Subcutaneous adipose tissue (tissue), 4 donors: ENCODE results near the gene NACA2. TPM values are rescaled to one million over a fixed set of nuclear protein-coding genes. Genes with fewer than 3 reads are reported as not detected.
A peak's percentile ranks its signal among the peaks of the same experiment; 100 is the strongest.

ENCODE experiments used
- CTCF ChIP-seq: fragments of 450-650 bp; IDR thresholded peaks from one replicate; pipeline ENCODE4 v1.5.1; 2016; ENCODE audit warnings: low read depth, mild to moderate bottlenecking, control low read depth, antibody characterized with exemption, moderate library complexity
- total RNA-seq, 4 donors: library from RNA; depleted of rRNA; stranded (reverse); fragments of >200 nt; gene quantifications; one replicate each; pipeline ENCODE4 v1.1.0, GENCODE V29; 2016

Gene NACA2
- total RNA-seq, 4 donors from 2014 or later = not detected

- no peak for TF ChIP-seq CTCF
These were observed 11.1 kb downstream of the NACA2 start for GRCh38 chr17:61579961-61580360.

- TF ChIP-seq CTCF = peak; percentile 76
These were observed 11.7 kb downstream of the NACA2 start for GRCh38 chr17:61579347-61579746.

GRCh38 chr17:61578645-61579044 lies 12.4 kb downstream of the NACA2 start:
- no peak for TF ChIP-seq CTCF

GRCh38 chr17:61575983-61576382 lies 15.0 kb downstream of the NACA2 start:
- TF ChIP-seq CTCF = peak; percentile 72

GRCh38 chr17:61575352-61575975 lies 15.6 kb downstream of the NACA2 start:
- TF ChIP-seq CTCF = no peak

- no peak for TF ChIP-seq CTCF
These were observed 16.3 kb downstream of the NACA2 start for GRCh38 chr17:61574542-61575351.

GRCh38 chr17:61571624-61572023 lies 19.4 kb downstream of the NACA2 start:
- TF ChIP-seq CTCF = no peak
